ENCODE results near the gene GLT6D1.

- TF ChIP-seq, protein P1, sequence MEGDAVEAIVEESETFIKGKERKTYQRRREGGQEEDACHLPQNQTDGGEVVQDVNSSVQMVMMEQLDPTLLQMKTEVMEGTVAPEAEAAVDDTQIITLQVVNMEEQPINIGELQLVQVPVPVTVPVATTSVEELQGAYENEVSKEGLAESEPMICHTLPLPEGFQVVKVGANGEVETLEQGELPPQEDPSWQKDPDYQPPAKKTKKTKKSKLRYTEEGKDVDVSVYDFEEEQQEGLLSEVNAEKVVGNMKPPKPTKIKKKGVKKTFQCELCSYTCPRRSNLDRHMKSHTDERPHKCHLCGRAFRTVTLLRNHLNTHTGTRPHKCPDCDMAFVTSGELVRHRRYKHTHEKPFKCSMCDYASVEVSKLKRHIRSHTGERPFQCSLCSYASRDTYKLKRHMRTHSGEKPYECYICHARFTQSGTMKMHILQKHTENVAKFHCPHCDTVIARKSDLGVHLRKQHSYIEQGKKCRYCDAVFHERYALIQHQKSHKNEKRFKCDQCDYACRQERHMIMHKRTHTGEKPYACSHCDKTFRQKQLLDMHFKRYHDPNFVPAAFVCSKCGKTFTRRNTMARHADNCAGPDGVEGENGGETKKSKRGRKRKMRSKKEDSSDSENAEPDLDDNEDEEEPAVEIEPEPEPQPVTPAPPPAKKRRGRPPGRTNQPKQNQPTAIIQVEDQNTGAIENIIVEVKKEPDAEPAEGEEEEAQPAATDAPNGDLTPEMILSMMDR (conservative IDR thresholded peaks at IDR 0.05), result no peak
- no peak for TF ChIP-seq ZFX (IDR thresholded peaks at IDR 0.05)
Measured at GRCh38 chr9:135604437-135605237, 34.7 kb downstream of the GLT6D1 start.
